GM10266 (cell line): ENCODE results near the gene SEMA5B.

ENCODE experiments used
- DNase-seq: peaks from one replicate; pipeline ENCODE4 v3.0.0; 2012; ENCODE audit errors: extremely low spot score
- CTCF ChIP-seq: IDR thresholded peaks from 2 replicates; pipeline ENCODE4 v1.5.1; 2012; ENCODE audit warnings: mild to moderate bottlenecking, low read depth; ENCODE audit not compliant: control insufficient read depth, insufficient read depth; ENCODE audit errors: missing control alignments

Gene SEMA5B

GRCh38 chr3:122862381-122862780, 165.2 kb downstream of the SEMA5B start:
- no peak for TF ChIP-seq CTCF
- no peak for DNase-seq
